ENCODE data around the gene ST6GALNAC2.

Gene ST6GALNAC2

GRCh38 chr17:76599694-76600460 lies 14.2 kb upstream of the ST6GALNAC2 start:
- DNase-seq: peak; percentile 81 to 98 (median 89)

- DNase-seq: peak; percentile 84 to 97 (median 88)
Measured at GRCh38 chr17:76598004-76598439, 12.4 kb upstream of the ST6GALNAC2 start.

- peak; percentile 74 to 92 (median 82) for DNase-seq
Measured at GRCh38 chr17:76597156-76598003, 11.7 kb upstream of the ST6GALNAC2 start.

GRCh38 chr17:76594690-76595089 lies 9.0 kb upstream of the ST6GALNAC2 start:
- no peak for DNase-seq

GRCh38 chr17:76593959-76594358 lies 8.3 kb upstream of the ST6GALNAC2 start:
- DNase-seq: no peak

GRCh38 chr17:76593384-76593826 lies 7.7 kb upstream of the ST6GALNAC2 start:
- no peak for DNase-seq

- no peak for DNase-seq
Measured at GRCh38 chr17:76588182-76588581, 2.5 kb upstream of the ST6GALNAC2 start.

GRCh38 chr17:76586741-76587487 lies 1.3 kb upstream of the ST6GALNAC2 start:
- no peak for DNase-seq

GRCh38 chr17:76585033-76585648 lies 519 bp downstream of the ST6GALNAC2 start:
- peak; percentile 42 to 74 (median 54) for DNase-seq

- DNase-seq: no peak
Measured at GRCh38 chr17:76584427-76585032, 1.1 kb downstream of the ST6GALNAC2 start.

- DNase-seq: peak in 1 of 4 experiments; percentile 23
Measured at GRCh38 chr17:76582660-76583059, 3.0 kb downstream of the ST6GALNAC2 start.

GRCh38 chr17:76581515-76581914 lies 4.1 kb downstream of the ST6GALNAC2 start:
- DNase-seq: no peak

- peak; percentile 45 to 64 (median 60) for DNase-seq
Measured at GRCh38 chr17:76579281-76579680, 6.4 kb downstream of the ST6GALNAC2 start.

- peak in 1 of 4 experiments; percentile 1 for DNase-seq
Measured at GRCh38 chr17:76578376-76578775, 7.3 kb downstream of the ST6GALNAC2 start.

- DNase-seq: peak in 1 of 4 experiments; percentile 1
Measured at GRCh38 chr17:76577876-76578275, 7.8 kb downstream of the ST6GALNAC2 start.

GRCh38 chr17:76576189-76576588 lies 9.5 kb downstream of the ST6GALNAC2 start:
- DNase-seq: peak in 1 of 4 experiments; percentile 6

GRCh38 chr17:76575570-76575969 lies 10.1 kb downstream of the ST6GALNAC2 start:
- no peak for DNase-seq

GRCh38 chr17:76574166-76574565 lies 11.5 kb downstream of the ST6GALNAC2 start:
- peak in 1 of 4 experiments; percentile 1 for DNase-seq

GRCh38 chr17:76573096-76573495 lies 12.6 kb downstream of the ST6GALNAC2 start:
- DNase-seq: no peak

- peak in 1 of 4 experiments; percentile 2 for DNase-seq
Measured at GRCh38 chr17:76572201-76572910, 13.3 kb downstream of the ST6GALNAC2 start.

Measured in suppressor macrophage (primary cell).